ENCODE results near the gene SLC25A51.

DNA sequence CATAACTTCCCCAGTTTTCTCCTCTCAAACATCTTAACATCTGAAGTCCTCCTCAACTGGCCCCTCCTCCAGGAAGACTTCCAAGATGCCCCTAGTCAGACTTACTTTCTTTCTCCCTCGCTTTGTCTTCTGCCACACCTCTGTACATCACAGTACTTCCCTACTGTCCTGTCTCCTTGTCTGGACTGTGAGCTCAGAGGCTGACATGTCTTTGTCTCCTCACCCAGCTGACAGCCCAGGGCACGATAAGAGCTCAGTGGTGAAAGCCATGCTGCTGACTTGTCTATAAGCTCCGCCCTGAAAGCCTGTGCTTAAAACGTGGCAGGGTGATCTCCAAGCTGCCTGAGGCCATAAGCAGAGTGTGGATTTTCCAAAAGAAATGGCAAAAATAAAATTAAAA lies 33.0 kb upstream of the SLC25A51 start:
- TF ChIP-seq, protein P1, sequence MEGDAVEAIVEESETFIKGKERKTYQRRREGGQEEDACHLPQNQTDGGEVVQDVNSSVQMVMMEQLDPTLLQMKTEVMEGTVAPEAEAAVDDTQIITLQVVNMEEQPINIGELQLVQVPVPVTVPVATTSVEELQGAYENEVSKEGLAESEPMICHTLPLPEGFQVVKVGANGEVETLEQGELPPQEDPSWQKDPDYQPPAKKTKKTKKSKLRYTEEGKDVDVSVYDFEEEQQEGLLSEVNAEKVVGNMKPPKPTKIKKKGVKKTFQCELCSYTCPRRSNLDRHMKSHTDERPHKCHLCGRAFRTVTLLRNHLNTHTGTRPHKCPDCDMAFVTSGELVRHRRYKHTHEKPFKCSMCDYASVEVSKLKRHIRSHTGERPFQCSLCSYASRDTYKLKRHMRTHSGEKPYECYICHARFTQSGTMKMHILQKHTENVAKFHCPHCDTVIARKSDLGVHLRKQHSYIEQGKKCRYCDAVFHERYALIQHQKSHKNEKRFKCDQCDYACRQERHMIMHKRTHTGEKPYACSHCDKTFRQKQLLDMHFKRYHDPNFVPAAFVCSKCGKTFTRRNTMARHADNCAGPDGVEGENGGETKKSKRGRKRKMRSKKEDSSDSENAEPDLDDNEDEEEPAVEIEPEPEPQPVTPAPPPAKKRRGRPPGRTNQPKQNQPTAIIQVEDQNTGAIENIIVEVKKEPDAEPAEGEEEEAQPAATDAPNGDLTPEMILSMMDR (IDR thresholded peaks at IDR 0.05) = no peak
- TF ChIP-seq EP300 (IDR thresholded peaks at IDR 0.05) = no peak
